Testis (tissue), 3 donors: ENCODE data around the gene STYK1. TPM values are rescaled to one million over a fixed set of nuclear protein-coding genes. Genes with fewer than 3 reads are reported as not detected.

Experiments used
- DNase-seq: peaks from one replicate; pipeline ENCODE4 v3.0.0-alpha.2; 2019
- H3K27ac ChIP-seq, 2 donors: fragments of 200-600 bp; sonication (generic); one replicate each; pipeline ENCODE4 v1.5.1; 2019
- H3K27me3 ChIP-seq: fragments of 200-600 bp; sonication (generic); one replicate; pipeline ENCODE4 v1.5.1; 2019
- H3K36me3 ChIP-seq: fragments of 200-600 bp; sonication (generic); one replicate; pipeline ENCODE4 v1.5.1; 2017; ENCODE audit warnings: low read depth; ENCODE audit errors: missing control alignments
- H3K4me1 ChIP-seq: fragments of 200-600 bp; sonication (generic); one replicate; pipeline ENCODE4 v1.5.1; 2019
- H3K4me3 ChIP-seq, 2 donors: fragments of 200-600 bp; sonication (generic); one replicate each; pipeline ENCODE4 v1.5.1; 2017 to 2019
- H3K9me3 ChIP-seq: fragments of 200-600 bp; sonication (generic); one replicate; pipeline ENCODE4 v1.5.1; 2017
- CTCF ChIP-seq, 3 experiments: fragments of 450-650 bp in 2 of 3; fragments of 200-600 bp in 1 of 3; sonication (generic) in 1 of 3; IDR thresholded peaks; one replicate each; pipeline ENCODE4 v1.5.1; 2016 to 2019; ENCODE audit warnings: antibody characterized with exemption in 3 of 3, mild to moderate bottlenecking in 2 of 3, moderate library complexity in 1 of 3
- POLR2A ChIP-seq: fragments of 450-650 bp; IDR thresholded peaks from one replicate; pipeline ENCODE4 v1.6.1; 2017; ENCODE audit warnings: antibody characterized with exemption, mild to moderate bottlenecking, moderate library complexity
- WGBS, 2 donors: methylation state at CpG; one replicate each; pipeline ENCODE4 v1.1.5; 2018; 5-methylcytosine and 5-hydroxymethylcytosine counted together
- intact Hi-C: fragments of 100-400 bp; cut with DNase I; formaldehyde crosslinking; loops from one replicate; pipeline ENCODE4 v1.15.1; 2023; ENCODE audit warnings: low total_unique reads
- polyA plus RNA-seq: library from polyadenylated mRNA; stranded (reverse); fragments of 350-450 nt; fragmentation: Illumina TruSeq; extraction: RNeasy Lipid Tissue Mini Kit (QIAGEN cat#74804); gene quantifications from one replicate; pipeline ENCODE4 v1.2.3, GENCODE V29; 2014; ENCODE audit warnings: low read depth, low replicate concordance; ENCODE audit not compliant: insufficient read depth
- total RNA-seq, 2 donors: library from RNA; depleted of rRNA; stranded (reverse); fragments of >200 nt; gene quantifications; one replicate each; pipeline ENCODE4 v1.2.3, GENCODE V29; 2016

Gene STYK1
- total and polyA plus RNA-seq, 3 donors from 2014 or later: 0.24 to 0.50 (median 0.26) TPM

- WGBS, 2 donors: 83 to 90% methylated on average over 6 of the region's 6 CpGs
- Histone ChIP-seq H3K36me3 (no peaks in the 10 kb centered on the region), H3K4me3 (no peak overlapping the region), H3K9me3 (no peaks in the 10 kb centered on the region), H3K27me3 (no peaks in the 10 kb centered on the region), H3K27ac (no peak overlapping the region), H3K4me1 (no peaks in the 10 kb centered on the region)
- intact Hi-C loops: loop anchor here (10.0 kb wide), 1 partner anchor 107 kb away; the partner anchor contains the start of gene YBX3
- no peak for TF ChIP-seq CTCF (IDR thresholded peaks at IDR 0.05)
- TF ChIP-seq POLR2A: no peak
- DNase-seq: no peak
Measured at GRCh38 chr12:10617863-10618262, 56.0 kb downstream of the STYK1 start.

- no peak for TF ChIP-seq POLR2A
- TF ChIP-seq CTCF (IDR thresholded peaks at IDR 0.05): no peak
- intact Hi-C loops: loop anchor here (10.0 kb wide), 1 partner anchor 109 kb away; the partner anchor contains the start of gene YBX3
- Histone ChIP-seq H3K9me3 (no peaks in the 10 kb centered on the region), H3K4me3 (peak overlapping the region in 1 of 2 donors; percentile 12), H3K36me3 (no peaks in the 10 kb centered on the region), H3K27ac (no peak overlapping the region), H3K4me1 (peaks cover 7% of the 10 kb centered on the region), H3K27me3 (no peaks in the 10 kb centered on the region)
- 51 to 66% methylated on average over 4 of the region's 4 CpGs for WGBS, 2 donors
- DNase-seq: no peak
Measured at GRCh38 chr12:10615532-10615931, 58.3 kb downstream of the STYK1 start.

- Histone ChIP-seq H3K36me3 (no peaks in the 10 kb centered on the region), H3K27ac (peak overlapping the region; percentile 80 to 83), H3K9me3 (no peaks in the 10 kb centered on the region), H3K4me1 (peaks cover 7% of the 10 kb centered on the region), H3K4me3 (peak overlapping the region; percentile 71 to 78), H3K27me3 (no peaks in the 10 kb centered on the region)
- DNase-seq: no peak
- WGBS, 2 donors: 21 to 25% methylated on average over 4 of the region's 4 CpGs
- TF ChIP-seq POLR2A: no peak
- TF ChIP-seq CTCF (IDR thresholded peaks at IDR 0.05): no peak
- intact Hi-C loops: loop anchor here (10.0 kb wide), 1 partner anchor 111 kb away; the partner anchor contains the start of gene YBX3
Measured at GRCh38 chr12:10614056-10614370, 59.8 kb downstream of the STYK1 start.

GRCh38 chr12:10613349-10614055 is 60.4 kb downstream of the STYK1 start, which contains the start of gene MAGOHB:
Gene MAGOHB (minus strand): TSS chr12:10613609. CDS start chr12:10613532, 77 bp downstream.
- H3K27me3 ChIP-seq: no peaks in the 10 kb centered on the region
- no peaks in the 10 kb centered on the region for H3K36me3 ChIP-seq
- WGBS, 2 donors: 0% methylated on average over 44 to 45 of the region's 45 CpGs
- H3K27ac ChIP-seq: peak within 1 kb of the TSS; percentile 80 to 83
- peaks cover 7% of the 10 kb centered on the region for H3K4me1 ChIP-seq
- peak within 1 kb of the TSS; percentile 71 to 78 for H3K4me3 ChIP-seq
- peak; percentile 97 for DNase-seq
- TF ChIP-seq CTCF (IDR thresholded peaks at IDR 0.05) (peak in 2 of 3 experiments; percentile 13 to 25), POLR2A (peak; percentile 25)
- H3K9me3 ChIP-seq: no peaks in the 10 kb centered on the region
- intact Hi-C loops: loop anchor here (10.0 kb wide), 1 partner anchor 111 kb away; the partner anchor contains the start of gene YBX3
